DMS114 treated with DMSO at 0.1 percent for 48 hours (cell line): Measurements from ENCODE around the gene KIAA2012.
"Not testable (repeated sequence)": the region's sequence is repeated elsewhere in the genome, so short reads cannot be mapped to it uniquely, and the experiment has no call there.

Experiments
- DNase-seq: peaks from one replicate; lab custom pipeline; 2025; ENCODE audit not compliant: unreplicated experiment; lab: John Stamatoyannopoulos, UW

Gene KIAA2012

GRCh38 chr2:202187570-202187969 lies 114.5 kb downstream of the KIAA2012 start:
- DNase-seq, result no peak

GRCh38 chr2:202193305-202193704 lies 120.2 kb downstream of the KIAA2012 start:
- no peak for DNase-seq

- no peak for DNase-seq
Observed at GRCh38 chr2:202193881-202194353, 120.9 kb downstream of the KIAA2012 start.

DNA sequence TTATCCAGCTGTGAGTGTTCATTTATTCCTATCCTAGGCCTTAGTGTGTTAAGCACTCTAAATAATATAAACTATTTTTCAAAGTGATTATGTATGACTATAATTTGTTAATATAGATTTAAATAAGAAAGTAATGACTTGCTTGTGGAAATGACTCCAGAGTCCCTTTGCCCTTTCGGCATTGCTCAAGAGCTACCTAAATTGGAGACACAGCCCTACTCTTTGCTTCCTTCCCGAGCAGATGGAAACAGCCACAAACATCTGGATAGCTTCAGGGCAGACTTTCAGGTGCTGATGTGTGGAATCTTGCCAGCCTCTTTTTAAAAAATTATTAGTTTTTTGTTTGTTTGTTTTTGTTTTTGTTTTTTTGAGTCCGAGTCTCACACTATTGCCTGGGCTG lies 121.4 kb downstream of the KIAA2012 start:
- DNase-seq, result no peak

- no peak for DNase-seq
Observed at GRCh38 chr2:202196727-202197126, 123.7 kb downstream of the KIAA2012 start.

- DNase-seq, result no peak
Observed at GRCh38 chr2:202201220-202202160, 128.4 kb downstream of the KIAA2012 start.

DNA sequence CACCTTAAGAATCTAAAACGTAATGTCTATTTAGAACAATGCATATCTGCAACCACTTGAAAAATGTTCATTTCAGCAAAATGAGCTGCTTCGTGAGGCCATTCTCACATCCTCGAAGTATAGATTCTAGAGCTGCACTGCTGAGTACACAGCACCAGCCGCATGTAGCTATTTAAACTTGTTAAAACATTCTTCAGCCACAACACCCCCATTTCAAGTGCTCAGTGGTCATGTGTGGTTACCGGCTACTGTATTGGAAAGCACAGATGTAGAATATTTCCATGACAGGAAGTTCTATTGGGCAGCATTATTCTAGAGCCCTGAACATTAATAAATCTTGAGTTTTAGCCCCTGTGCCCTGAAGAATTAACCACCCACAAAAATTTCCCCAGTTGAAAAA lies 130.3 kb downstream of the KIAA2012 start:
- DNase-seq, result no peak

GRCh38 chr2:202204855-202205254 lies 131.8 kb downstream of the KIAA2012 start:
- DNase-seq, result no peak

DNA sequence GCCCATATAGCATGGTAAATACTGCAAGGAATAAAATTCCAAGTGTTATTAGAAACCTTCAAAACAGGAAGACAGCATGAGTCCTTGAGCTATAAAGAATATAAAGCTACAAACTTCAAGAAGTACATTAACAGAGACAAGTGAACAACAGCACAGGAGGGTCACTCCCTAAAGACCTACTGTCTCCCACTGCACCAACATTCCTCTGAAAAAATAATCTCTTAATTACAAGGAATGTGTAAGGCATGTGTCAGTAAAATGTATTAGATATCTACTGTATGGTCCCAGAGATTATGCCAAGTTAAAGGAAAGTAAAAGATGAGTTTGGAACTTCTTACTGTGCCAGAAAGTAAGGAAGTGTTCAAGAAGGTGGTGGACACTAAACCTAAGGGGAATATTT lies 135.5 kb downstream of the KIAA2012 start:
- no peak for DNase-seq

DNA sequence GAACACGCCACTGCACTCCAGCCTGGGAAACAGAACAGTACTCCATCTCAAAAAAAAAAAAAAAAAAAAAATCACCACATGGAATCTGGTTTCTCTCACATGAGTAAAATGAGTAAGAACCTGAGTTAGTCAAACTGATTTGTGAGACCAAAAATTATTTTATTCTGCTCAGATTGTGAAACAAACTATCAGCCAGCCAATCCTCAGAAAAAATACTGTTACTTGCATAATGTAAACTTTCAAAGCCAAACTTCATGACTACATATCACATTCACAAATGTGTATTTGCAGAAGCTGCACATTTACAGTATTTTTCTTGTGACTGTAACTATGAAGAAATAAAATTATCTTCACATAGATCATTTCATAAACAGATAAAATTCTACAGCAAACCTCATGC lies 142.1 kb downstream of the KIAA2012 start:
- no peak for DNase-seq

GRCh38 chr2:202221873-202222272 lies 148.8 kb downstream of the KIAA2012 start:
- no peak for DNase-seq

DNA sequence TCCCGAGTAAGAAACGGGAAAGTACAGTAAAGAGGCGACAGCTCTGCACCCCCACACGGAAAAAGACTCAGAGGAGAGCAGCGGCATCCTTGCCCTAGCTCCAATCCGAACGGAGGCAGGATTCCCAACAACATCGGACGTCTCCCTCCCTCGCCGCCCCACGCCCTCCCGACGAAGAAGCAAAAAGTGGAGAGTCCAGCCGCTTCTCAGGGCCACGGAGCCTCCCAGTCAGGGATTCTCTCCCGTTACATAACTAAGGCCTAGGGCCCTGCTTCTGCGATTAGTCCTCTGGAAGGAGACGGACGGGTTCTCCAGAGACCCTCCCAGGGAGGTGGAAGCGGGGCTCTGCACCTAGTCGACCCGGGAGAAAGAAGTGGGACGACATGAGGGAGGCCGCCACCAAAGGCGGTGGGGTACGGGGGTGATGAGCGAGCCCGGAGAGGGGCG lies 164.8 kb downstream of the KIAA2012 start:
- peak; percentile 53 for DNase-seq

- DNase-seq, result peak; percentile 82
Observed at GRCh38 chr2:202238234-202239197, 165.5 kb downstream of the KIAA2012 start, which contains the start of gene SUMO1. SUMO1 (minus strand) TSS chr2:202238597; CDS start chr2:202238451, 146 bp downstream.

DNA sequence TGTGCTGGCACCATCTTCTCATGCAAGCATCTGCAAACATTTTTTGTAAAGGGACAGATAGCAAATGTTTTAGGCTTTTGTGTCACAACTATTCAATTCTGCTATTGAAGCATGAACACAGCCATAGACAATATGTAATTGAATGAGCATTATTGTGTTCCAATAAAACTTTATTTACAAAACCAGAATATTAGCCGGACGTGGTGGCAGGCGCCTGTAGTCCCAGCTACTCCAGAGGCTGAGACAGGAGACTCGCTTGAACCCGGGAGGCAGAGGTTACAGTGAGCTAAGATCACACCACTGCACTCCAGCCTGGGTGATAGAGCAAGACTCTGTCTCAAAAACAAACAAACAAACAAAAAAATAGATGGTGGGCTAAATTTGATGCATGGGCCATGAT lies 174.7 kb downstream of the KIAA2012 start:
- DNase-seq, result not testable (repeated sequence)

- no peak for DNase-seq
Observed at GRCh38 chr2:202249521-202250253, 176.6 kb downstream of the KIAA2012 start.

DNA sequence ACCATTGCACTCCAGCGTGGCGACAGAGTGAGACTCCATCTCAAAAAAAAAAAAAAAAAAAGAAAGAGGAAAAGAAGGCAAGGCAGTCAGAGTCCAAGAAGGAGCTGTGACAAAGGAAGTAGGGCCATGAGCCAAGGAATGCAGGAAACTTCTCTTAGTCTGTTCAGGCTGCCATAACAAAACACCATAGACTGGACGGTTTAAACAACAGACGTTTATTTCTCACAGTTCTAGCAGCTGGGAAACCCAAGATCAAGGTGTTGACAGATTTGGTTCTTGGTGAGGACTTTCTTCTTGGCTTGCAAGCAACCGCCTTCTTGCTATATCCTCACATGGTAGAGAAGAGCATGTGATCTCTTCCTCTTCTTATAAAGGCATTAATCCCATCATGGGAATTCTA lies 178.4 kb downstream of the KIAA2012 start:
- DNase-seq, result no peak
